ENCODE data around the gene RILPL1.

DNA sequence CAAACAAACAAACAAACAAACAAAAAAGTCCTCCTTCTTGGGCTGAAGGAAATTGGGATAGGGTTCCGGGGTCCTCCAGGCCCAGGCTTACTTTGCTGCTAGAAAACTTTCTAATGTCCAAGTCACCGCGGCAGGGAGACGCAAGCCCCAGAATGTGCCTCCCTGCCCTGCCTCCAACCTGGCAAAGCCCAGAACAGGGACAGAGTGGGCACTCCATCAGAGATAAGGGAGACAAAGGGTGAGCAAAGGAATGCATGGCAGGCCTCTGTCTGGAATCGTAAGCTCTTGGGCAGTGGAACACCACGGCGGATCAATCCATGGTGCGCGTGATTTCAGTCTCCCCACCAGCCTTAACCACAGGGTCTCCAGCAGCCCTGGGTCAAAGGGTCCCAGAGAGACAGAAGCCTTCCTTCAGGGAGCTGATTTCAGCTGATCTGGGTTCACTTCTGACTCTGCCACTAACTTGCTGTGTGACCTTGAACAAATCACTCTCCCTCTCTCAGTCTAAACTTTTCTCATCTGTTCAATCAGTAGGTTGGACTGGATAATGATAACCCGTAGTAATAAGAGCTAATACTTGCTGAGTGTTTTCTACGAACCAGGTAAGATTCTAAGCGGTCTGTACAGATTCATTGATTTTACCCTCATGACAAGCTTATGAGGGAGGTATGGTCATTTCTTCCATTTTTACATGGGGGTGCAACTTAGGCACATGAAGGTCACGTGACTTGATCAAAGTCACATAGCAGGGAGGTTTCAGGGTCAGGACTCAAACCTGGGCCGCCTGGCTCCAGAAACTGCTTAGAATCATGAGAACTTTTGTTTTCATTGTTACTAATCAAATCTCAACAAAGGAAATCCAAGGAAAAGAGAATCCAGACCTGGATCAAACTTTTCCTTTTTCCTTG lies 12.7 kb downstream of the RILPL1 start:
- TF ChIP-seq, protein P1, sequence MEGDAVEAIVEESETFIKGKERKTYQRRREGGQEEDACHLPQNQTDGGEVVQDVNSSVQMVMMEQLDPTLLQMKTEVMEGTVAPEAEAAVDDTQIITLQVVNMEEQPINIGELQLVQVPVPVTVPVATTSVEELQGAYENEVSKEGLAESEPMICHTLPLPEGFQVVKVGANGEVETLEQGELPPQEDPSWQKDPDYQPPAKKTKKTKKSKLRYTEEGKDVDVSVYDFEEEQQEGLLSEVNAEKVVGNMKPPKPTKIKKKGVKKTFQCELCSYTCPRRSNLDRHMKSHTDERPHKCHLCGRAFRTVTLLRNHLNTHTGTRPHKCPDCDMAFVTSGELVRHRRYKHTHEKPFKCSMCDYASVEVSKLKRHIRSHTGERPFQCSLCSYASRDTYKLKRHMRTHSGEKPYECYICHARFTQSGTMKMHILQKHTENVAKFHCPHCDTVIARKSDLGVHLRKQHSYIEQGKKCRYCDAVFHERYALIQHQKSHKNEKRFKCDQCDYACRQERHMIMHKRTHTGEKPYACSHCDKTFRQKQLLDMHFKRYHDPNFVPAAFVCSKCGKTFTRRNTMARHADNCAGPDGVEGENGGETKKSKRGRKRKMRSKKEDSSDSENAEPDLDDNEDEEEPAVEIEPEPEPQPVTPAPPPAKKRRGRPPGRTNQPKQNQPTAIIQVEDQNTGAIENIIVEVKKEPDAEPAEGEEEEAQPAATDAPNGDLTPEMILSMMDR (IDR thresholded peaks at IDR 0.05; ENCODE audit: poor library complexity), result no peak
- TF ChIP-seq EZH2 (IDR thresholded peaks at IDR 0.05; ENCODE audit: borderline replicate concordance) (no peak), EZH2phosphoT487 (IDR thresholded peaks at IDR 0.05; ENCODE audit: low read depth, severe bottlenecking, unreplicated experiment) (no peak)

Measured in hepatocyte (in vitro differentiated cells).